C4-2B (cell line): ENCODE measurements around the gene SLC2A2.

Experiments
- ZFX ChIP-seq: fragments of 450-650 bp; IDR thresholded peaks from 2 replicates; pipeline ENCODE4 v1.6.1; 2017
- TF ChIP-seq, protein P1 (sequence below): fragments of 450-650 bp; conservative IDR thresholded peaks from 2 replicates; pipeline ENCODE4 v1.5.1; 2017; ENCODE audit warnings: mild to moderate bottlenecking

DNA sequence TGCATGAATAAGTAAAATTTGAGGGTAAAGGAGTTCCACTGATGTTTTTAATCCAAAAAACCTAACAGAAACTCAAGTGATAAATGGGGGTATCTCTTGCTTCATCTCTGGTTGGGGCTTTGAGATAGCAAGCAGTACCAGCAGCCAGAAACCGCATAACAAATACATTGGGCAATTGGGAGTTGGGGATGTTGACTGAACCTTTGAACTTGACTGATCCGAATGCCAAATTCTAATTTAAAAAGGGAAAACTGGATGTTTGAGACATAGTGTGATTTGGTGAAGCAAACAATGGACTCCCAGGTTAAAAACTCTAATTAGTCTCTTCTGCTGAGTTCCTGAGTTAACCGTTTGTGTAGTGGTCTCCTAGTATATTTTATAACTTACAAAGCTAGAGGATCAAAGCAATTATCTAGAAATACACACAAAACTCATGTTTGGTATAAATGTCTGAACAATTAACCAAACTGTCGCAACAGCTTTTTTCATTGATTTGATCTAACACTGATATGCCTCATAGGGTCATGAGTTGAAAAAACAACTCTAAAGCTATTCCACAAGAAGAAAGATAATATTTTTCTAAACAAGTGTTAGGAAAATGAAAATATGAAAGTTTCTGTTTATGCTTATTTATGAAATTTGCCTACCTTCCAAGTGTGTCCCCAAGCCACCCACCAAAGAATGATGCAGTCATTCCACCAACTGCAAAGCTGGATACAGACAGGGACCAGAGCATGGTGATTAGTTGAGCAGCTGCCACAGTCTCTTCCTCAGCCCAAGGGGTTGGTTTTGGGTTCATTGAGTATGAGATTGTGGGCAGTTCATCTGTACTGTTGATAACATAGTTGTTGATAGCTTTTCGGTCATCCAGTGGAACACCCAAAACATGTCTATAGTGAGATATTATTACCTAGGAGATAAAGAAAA lies 12.4 kb downstream of the SLC2A2 start:
- TF ChIP-seq, protein P1, sequence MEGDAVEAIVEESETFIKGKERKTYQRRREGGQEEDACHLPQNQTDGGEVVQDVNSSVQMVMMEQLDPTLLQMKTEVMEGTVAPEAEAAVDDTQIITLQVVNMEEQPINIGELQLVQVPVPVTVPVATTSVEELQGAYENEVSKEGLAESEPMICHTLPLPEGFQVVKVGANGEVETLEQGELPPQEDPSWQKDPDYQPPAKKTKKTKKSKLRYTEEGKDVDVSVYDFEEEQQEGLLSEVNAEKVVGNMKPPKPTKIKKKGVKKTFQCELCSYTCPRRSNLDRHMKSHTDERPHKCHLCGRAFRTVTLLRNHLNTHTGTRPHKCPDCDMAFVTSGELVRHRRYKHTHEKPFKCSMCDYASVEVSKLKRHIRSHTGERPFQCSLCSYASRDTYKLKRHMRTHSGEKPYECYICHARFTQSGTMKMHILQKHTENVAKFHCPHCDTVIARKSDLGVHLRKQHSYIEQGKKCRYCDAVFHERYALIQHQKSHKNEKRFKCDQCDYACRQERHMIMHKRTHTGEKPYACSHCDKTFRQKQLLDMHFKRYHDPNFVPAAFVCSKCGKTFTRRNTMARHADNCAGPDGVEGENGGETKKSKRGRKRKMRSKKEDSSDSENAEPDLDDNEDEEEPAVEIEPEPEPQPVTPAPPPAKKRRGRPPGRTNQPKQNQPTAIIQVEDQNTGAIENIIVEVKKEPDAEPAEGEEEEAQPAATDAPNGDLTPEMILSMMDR = no peak
- no peak for TF ChIP-seq ZFX
